ENCODE data around the gene LCN10. TPM values are rescaled to one million over a fixed set of nuclear protein-coding genes. Genes with fewer than 3 reads are reported as not detected.

Gene LCN10
- total and polyA plus RNA-seq, 2 of the 13 experiments (the other 11 are each of a cell fraction or from before 2014, with no cell fraction given) = 0.53 to 0.61 TPM

GRCh38 chr9:136697146-136697820, 45.5 kb downstream of the LCN10 start (continued):
- no peak; the same call in 1 of the 2 replicates for TF ChIP-seq ZBTB4 (CRISPR knock-in tag; IDR thresholded peaks at IDR 0.05; ENCODE audit: borderline replicate concordance)
- TF ChIP-seq NR2C2 (CRISPR knock-in tag; IDR thresholded peaks at IDR 0.05; ENCODE audit: borderline replicate concordance) = peak; percentile 72
- no peak for TF ChIP-seq USF2 (IDR thresholded peaks at IDR 0.05; ENCODE audit: low read depth, low read length)
- no peak for TF ChIP-seq USF2 (CRISPR knock-in tag; IDR thresholded peaks at IDR 0.05; ENCODE audit: borderline replicate concordance)
- TF ChIP-seq ADNP (CRISPR knock-in tag; IDR thresholded peaks at IDR 0.05) = no peak
- TF ChIP-seq SMARCE1 (IDR thresholded peaks at IDR 0.05; ENCODE audit: borderline replicate concordance) = no peak
- no peak for TF ChIP-seq IKZF1 (IDR thresholded peaks at IDR 0.05)
